GM23338 (cell line): ENCODE measurements around the gene EXOC3L2. TPM values are rescaled to one million over a fixed set of nuclear protein-coding genes. Genes with fewer than 3 reads are reported as not detected.
"Not testable (repeated sequence)": the region's sequence is repeated elsewhere in the genome, so short reads cannot be mapped to it uniquely, and the experiment has no call there.

Experiments used
- ATAC-seq: fragments of 200-7000 bp; cut with Tn5 transposase; 3 replicates; pipeline ENCODE4 v1.9.1; 2020
- DNase-seq: peaks from one replicate; pipeline ENCODE4 v3.0.0-alpha.2; 2015; ENCODE audit warnings: low spot score
- H2AFZ ChIP-seq: fragments of 200-600 bp; sonication (generic); 2 replicates; pipeline ENCODE4 v1.8.0; 2016; ENCODE audit warnings: antibody characterized with exemption, mild to moderate bottlenecking, moderate library complexity
- H3F3A ChIP-seq: fragments of 200-600 bp; sonication (generic); replicated peaks from 2 replicates; pipeline ENCODE4 v1.8.0; 2017; ENCODE audit warnings: antibody characterized with exemption, mixed run types, low read depth
- H3K27ac ChIP-seq: fragments of 200-600 bp; sonication (generic); 2 replicates; pipeline ENCODE4 v1.6.1; 2016; ENCODE audit warnings: low read depth
- H3K27me3 ChIP-seq: fragments of 200-600 bp; sonication (generic); 2 replicates; pipeline ENCODE4 v1.8.0; 2016; ENCODE audit warnings: mild to moderate bottlenecking, mixed run types, moderate library complexity; ENCODE audit not compliant: insufficient read depth
- H3K36me3 ChIP-seq: fragments of 200-600 bp; sonication (generic); 2 replicates; pipeline ENCODE4 v1.8.0; 2016; ENCODE audit warnings: mild to moderate bottlenecking; ENCODE audit not compliant: insufficient read depth
- H3K4me1 ChIP-seq: fragments of 200-600 bp; sonication (generic); 2 replicates; pipeline ENCODE4 v1.8.0; 2016; ENCODE audit warnings: mild to moderate bottlenecking, moderate library complexity; ENCODE audit not compliant: insufficient read depth
- H3K4me2 ChIP-seq: fragments of 200-600 bp; sonication (generic); 2 replicates; pipeline ENCODE4 v1.7.1; 2017; ENCODE audit warnings: mixed run types
- H3K4me3 ChIP-seq: fragments of 200-600 bp; sonication (generic); 2 replicates; pipeline ENCODE4 v1.6.1; 2016; ENCODE audit warnings: mixed run types
- H3K79me2 ChIP-seq: fragments of 200-600 bp; sonication (generic); replicated peaks from 2 replicates; pipeline ENCODE4 v1.8.0; 2017; ENCODE audit warnings: mild to moderate bottlenecking; ENCODE audit not compliant: insufficient read depth
- H3K9me2 ChIP-seq: fragments of 200-600 bp; sonication (generic); 2 replicates; pipeline ENCODE4 v1.8.0; 2017; ENCODE audit not compliant: insufficient read depth
- H4K20me1 ChIP-seq: fragments of 200-600 bp; sonication (generic); replicated peaks from 2 replicates; pipeline ENCODE4 v1.8.0; 2017; ENCODE audit warnings: mild to moderate bottlenecking; ENCODE audit not compliant: insufficient read depth
- H3K27ac Mint-ChIP-seq: 2 replicates; pipeline ENCODE4 v1.8.0; 2020; ENCODE audit warnings: inconsistent platforms, mild to moderate bottlenecking, moderate library complexity, mixed read lengths
- H3K27me3 Mint-ChIP-seq: 3 replicates; pipeline ENCODE4 v1.8.0; 2022; ENCODE audit warnings: low read depth, mild to moderate bottlenecking, moderate library complexity, mixed read lengths, inconsistent platforms; ENCODE audit not compliant: insufficient read depth, poor library complexity
- H3K36me3 Mint-ChIP-seq: 3 replicates; pipeline ENCODE4 v1.8.0; 2021; ENCODE audit warnings: low read depth, mild to moderate bottlenecking, inconsistent platforms, moderate library complexity, mixed read lengths
- H3K4me1 Mint-ChIP-seq: 3 replicates; pipeline ENCODE4 v1.8.0; 2020; ENCODE audit warnings: mild to moderate bottlenecking, inconsistent platforms, mixed read lengths
- H3K4me3 Mint-ChIP-seq: 3 replicates; pipeline ENCODE4 v1.8.0; 2021; ENCODE audit warnings: moderate library complexity, mild to moderate bottlenecking, inconsistent platforms, mixed read lengths
- H3K9me3 Mint-ChIP-seq: 3 replicates; pipeline ENCODE4 v1.8.0; 2020; ENCODE audit warnings: moderate library complexity, mild to moderate bottlenecking, inconsistent platforms, mixed read lengths
- CREB1 ChIP-seq: fragments of 250-450 bp; sonication (Bioruptor Pico); IDR thresholded peaks from 2 replicates; pipeline ENCODE4 v1.5.0; 2020; ENCODE audit warnings: low read depth, mild to moderate bottlenecking, moderate library complexity
- EZH2phosphoT487 ChIP-seq: fragments of 200-600 bp; sonication (generic); IDR thresholded peaks from one replicate; pipeline ENCODE4 v1.8.1; 2018; ENCODE audit warnings: antibody characterized with exemption; ENCODE audit not compliant: unreplicated experiment
- JUNB ChIP-seq: IDR thresholded peaks from one replicate; pipeline ENCODE4 v1.6.1; 2016; ENCODE audit warnings: antibody characterized with exemption; ENCODE audit not compliant: unreplicated experiment
- NANOG ChIP-seq: IDR thresholded peaks from 2 replicates; pipeline ENCODE4 v1.6.1; 2016; ENCODE audit warnings: antibody characterized with exemption, borderline replicate concordance
- STAT1 ChIP-seq: IDR thresholded peaks from one replicate; pipeline ENCODE4 v1.6.1; 2016; ENCODE audit warnings: antibody characterized with exemption; ENCODE audit not compliant: unreplicated experiment
- ZNF114 ChIP-seq: fragments of 250-450 bp; sonication (Bioruptor Pico); IDR thresholded peaks from 2 replicates; pipeline ENCODE4 v1.5.0; 2020; ENCODE audit warnings: mild to moderate bottlenecking, moderate library complexity
- ZNF331 ChIP-seq: fragments of 250-450 bp; sonication (Bioruptor Pico); IDR thresholded peaks from 2 replicates; pipeline ENCODE4 v1.5.0; 2020; ENCODE audit warnings: low read depth, mild to moderate bottlenecking, moderate library complexity
- polyA plus RNA-seq: library from polyadenylated mRNA; unstranded; fragments of >200 nt; fragmentation: Nextera tagmentation; extraction: Ambion mirVana; gene quantifications from 2 replicates; pipeline ENCODE4 v1.2.1, GENCODE V29; 2016
- total RNA-seq: library from RNA; depleted of rRNA; stranded (reverse); fragments of >200 nt; shearing (Covaris generic); gene quantifications from 2 replicates; pipeline ENCODE4 v1.2.3, GENCODE V29; 2014
- TF ChIP-seq, protein P1 (sequence below): IDR thresholded peaks from one replicate; pipeline ENCODE4 v1.6.1; 2018; ENCODE audit warnings: antibody characterized with exemption; ENCODE audit not compliant: unreplicated experiment
- TF ChIP-seq, protein P2 (sequence below): IDR thresholded peaks from 2 replicates; pipeline ENCODE4 v1.6.1; 2016; ENCODE audit warnings: antibody characterized with exemption
- TF ChIP-seq, protein P3 (sequence below), 2 experiments: fragments of 200-600 bp in 1 of 2; sonication (generic) in 1 of 2; conservative IDR thresholded peaks; 2 replicates each; pipeline versions ENCODE4 v1.5.1 to v1.6.1; 2016 to 2017; ENCODE audit warnings: antibody characterized with exemption in 2 of 2, low read depth in 2 of 2, mild to moderate bottlenecking in 2 of 2, moderate library complexity in 1 of 2

Gene EXOC3L2
- total and polyA plus RNA-seq, 2 experiments from 2014 or later, result 2.8 to 3.2 TPM

DNA sequence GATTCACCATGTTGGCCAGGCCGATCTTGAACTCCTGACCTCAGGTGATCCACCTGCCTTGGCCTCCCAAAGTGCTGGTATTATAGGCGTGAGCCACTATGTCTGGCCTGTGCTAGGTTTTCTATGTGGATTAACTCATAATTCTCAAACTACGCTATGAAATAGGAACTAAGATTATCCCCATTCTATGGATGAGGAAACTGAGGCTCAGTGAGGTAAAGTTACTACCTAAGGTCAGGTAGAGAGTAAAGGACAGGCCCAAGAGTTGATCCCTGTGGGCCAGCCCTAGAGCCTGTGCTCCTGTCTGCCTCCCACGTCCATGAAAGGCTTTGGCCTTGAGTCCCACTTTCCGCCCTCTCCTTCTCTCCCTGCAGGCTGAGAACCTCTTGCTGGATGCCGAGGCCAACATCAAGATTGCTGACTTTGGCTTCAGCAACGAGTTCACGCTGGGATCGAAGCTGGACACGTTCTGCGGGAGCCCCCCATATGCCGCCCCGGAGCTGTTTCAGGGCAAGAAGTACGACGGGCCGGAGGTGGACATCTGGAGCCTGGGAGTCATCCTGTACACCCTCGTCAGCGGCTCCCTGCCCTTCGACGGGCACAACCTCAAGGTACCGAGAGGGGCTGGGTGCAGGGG lies 26.0 kb upstream of the EXOC3L2 start (continued):
- TF ChIP-seq, protein P1, sequence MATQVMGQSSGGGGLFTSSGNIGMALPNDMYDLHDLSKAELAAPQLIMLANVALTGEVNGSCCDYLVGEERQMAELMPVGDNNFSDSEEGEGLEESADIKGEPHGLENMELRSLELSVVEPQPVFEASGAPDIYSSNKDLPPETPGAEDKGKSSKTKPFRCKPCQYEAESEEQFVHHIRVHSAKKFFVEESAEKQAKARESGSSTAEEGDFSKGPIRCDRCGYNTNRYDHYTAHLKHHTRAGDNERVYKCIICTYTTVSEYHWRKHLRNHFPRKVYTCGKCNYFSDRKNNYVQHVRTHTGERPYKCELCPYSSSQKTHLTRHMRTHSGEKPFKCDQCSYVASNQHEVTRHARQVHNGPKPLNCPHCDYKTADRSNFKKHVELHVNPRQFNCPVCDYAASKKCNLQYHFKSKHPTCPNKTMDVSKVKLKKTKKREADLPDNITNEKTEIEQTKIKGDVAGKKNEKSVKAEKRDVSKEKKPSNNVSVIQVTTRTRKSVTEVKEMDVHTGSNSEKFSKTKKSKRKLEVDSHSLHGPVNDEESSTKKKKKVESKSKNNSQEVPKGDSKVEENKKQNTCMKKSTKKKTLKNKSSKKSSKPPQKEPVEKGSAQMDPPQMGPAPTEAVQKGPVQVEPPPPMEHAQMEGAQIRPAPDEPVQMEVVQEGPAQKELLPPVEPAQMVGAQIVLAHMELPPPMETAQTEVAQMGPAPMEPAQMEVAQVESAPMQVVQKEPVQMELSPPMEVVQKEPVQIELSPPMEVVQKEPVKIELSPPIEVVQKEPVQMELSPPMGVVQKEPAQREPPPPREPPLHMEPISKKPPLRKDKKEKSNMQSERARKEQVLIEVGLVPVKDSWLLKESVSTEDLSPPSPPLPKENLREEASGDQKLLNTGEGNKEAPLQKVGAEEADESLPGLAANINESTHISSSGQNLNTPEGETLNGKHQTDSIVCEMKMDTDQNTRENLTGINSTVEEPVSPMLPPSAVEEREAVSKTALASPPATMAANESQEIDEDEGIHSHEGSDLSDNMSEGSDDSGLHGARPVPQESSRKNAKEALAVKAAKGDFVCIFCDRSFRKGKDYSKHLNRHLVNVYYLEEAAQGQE, result no peak
- TF ChIP-seq ZNF331 (CRISPR knock-in tag), result no peak
- TF ChIP-seq EZH2phosphoT487, result no peak
- no peak for TF ChIP-seq STAT1
- no peak for TF ChIP-seq ZNF114 (CRISPR knock-in tag)
- no peak for TF ChIP-seq NANOG
- TF ChIP-seq, protein P2, sequence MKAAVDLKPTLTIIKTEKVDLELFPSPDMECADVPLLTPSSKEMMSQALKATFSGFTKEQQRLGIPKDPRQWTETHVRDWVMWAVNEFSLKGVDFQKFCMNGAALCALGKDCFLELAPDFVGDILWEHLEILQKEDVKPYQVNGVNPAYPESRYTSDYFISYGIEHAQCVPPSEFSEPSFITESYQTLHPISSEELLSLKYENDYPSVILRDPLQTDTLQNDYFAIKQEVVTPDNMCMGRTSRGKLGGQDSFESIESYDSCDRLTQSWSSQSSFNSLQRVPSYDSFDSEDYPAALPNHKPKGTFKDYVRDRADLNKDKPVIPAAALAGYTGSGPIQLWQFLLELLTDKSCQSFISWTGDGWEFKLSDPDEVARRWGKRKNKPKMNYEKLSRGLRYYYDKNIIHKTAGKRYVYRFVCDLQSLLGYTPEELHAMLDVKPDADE, result no peak
- no peak for TF ChIP-seq JUNB
- no peak for TF ChIP-seq CREB1 (CRISPR knock-in tag)

DNA sequence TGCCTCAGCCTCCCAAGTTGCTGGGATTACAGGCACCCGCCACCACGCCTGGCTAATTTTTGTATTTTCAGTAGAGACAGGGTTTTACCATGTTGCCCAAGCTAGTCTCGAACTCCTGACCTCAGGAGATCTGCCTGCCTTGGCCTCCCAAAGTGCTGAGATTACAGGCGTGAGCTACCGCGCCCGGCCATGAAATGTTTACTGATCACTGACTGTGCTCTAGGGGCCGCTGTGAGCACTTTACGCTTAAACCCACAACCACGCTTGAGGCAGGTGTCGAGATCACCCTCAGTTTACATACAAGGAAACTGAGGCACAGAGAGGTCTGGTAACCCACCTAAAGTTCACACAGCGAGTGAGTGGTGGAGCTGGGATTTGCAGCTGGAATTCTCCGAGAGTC lies 24.7 kb upstream of the EXOC3L2 start:
- H4K20me1 ChIP-seq, H3K4me1 Mint-ChIP-seq, H3K27ac Mint-ChIP-seq, H2AFZ ChIP-seq, H3K4me3 Mint-ChIP-seq, ATAC-seq, H3K4me2 ChIP-seq, H3K36me3 ChIP-seq, H3K27ac ChIP-seq, H3K27me3 ChIP-seq, H3F3A ChIP-seq, DNase-seq, H3K79me2 ChIP-seq, H3K4me1 ChIP-seq, H3K9me2 ChIP-seq, H3K9me3 Mint-ChIP-seq, H3K27me3 Mint-ChIP-seq, H3K4me3 ChIP-seq: not testable (repeated sequence)
- peaks cover 11% of the 10 kb centered on the region; the same call in 1 of the 3 replicates for H3K36me3 Mint-ChIP-seq
- TF ChIP-seq, protein P3, sequence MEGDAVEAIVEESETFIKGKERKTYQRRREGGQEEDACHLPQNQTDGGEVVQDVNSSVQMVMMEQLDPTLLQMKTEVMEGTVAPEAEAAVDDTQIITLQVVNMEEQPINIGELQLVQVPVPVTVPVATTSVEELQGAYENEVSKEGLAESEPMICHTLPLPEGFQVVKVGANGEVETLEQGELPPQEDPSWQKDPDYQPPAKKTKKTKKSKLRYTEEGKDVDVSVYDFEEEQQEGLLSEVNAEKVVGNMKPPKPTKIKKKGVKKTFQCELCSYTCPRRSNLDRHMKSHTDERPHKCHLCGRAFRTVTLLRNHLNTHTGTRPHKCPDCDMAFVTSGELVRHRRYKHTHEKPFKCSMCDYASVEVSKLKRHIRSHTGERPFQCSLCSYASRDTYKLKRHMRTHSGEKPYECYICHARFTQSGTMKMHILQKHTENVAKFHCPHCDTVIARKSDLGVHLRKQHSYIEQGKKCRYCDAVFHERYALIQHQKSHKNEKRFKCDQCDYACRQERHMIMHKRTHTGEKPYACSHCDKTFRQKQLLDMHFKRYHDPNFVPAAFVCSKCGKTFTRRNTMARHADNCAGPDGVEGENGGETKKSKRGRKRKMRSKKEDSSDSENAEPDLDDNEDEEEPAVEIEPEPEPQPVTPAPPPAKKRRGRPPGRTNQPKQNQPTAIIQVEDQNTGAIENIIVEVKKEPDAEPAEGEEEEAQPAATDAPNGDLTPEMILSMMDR (conservative IDR thresholded peaks at IDR 0.05; ENCODE audit: low read depth in 2 of 2), result peak; percentile 18 to 45; a peak in 3 of 4 replicates
